HEK293T (cell line): ENCODE data around the gene KCNMB4.

Experiments
- ARNT ChIP-seq: fragments of 450-650 bp; IDR thresholded peaks from 2 replicates; pipeline ENCODE4 v1.6.1; 2017; ENCODE audit warnings: mild to moderate bottlenecking
- SP1 ChIP-seq: fragments of 450-650 bp; IDR thresholded peaks from 2 replicates; pipeline ENCODE4 v1.6.1; 2017
- SUZ12 ChIP-seq: fragments of 450-650 bp; IDR thresholded peaks from 2 replicates; pipeline ENCODE4 v1.6.1; 2016; ENCODE audit warnings: mild to moderate bottlenecking

GRCh38 chr12:70408004-70408790, 42.1 kb downstream of the KCNMB4 start:
- TF ChIP-seq ARNT = no peak
- TF ChIP-seq SUZ12 = no peak
- no peak for TF ChIP-seq SP1
